ENCODE measurements around the gene FMN2.
A peak's percentile ranks its signal among the peaks of the same experiment; 100 is the strongest.
"Not testable (repeated sequence)": the region's sequence is repeated elsewhere in the genome, so short reads cannot be mapped to it uniquely, and the experiment has no call there.

Gene FMN2

GRCh38 chr1:240145120-240145519 lies 53.4 kb downstream of the FMN2 start:
- DNase-seq: no peak

GRCh38 chr1:240148333-240148732 lies 56.6 kb downstream of the FMN2 start:
- no peak for DNase-seq

- peak; percentile 9 for DNase-seq
These were observed 57.9 kb downstream of the FMN2 start for GRCh38 chr1:240149484-240150094.

- DNase-seq: no peak
These were observed 59.6 kb downstream of the FMN2 start for GRCh38 chr1:240151136-240151735.

- no peak for DNase-seq
These were observed 61.1 kb downstream of the FMN2 start for GRCh38 chr1:240152611-240153297.

GRCh38 chr1:240155605-240156004 lies 63.9 kb downstream of the FMN2 start:
- DNase-seq: no peak

- DNase-seq: no peak
These were observed 73.1 kb downstream of the FMN2 start for GRCh38 chr1:240164742-240165141.

- DNase-seq: no peak
These were observed 77.5 kb downstream of the FMN2 start for GRCh38 chr1:240169188-240169587.

- DNase-seq: no peak
These were observed 78.6 kb downstream of the FMN2 start for GRCh38 chr1:240170266-240170665.

GRCh38 chr1:240170806-240171205 lies 79.1 kb downstream of the FMN2 start:
- no peak for DNase-seq

- DNase-seq: no peak
These were observed 80.2 kb downstream of the FMN2 start for GRCh38 chr1:240171907-240172306.

GRCh38 chr1:240173836-240174235 lies 82.2 kb downstream of the FMN2 start:
- DNase-seq: no peak

GRCh38 chr1:240174734-240175133 lies 83.1 kb downstream of the FMN2 start:
- no peak for DNase-seq

- DNase-seq: no peak
These were observed 86.7 kb downstream of the FMN2 start for GRCh38 chr1:240178366-240178765.

- DNase-seq: not testable (repeated sequence)
These were observed 93.0 kb downstream of the FMN2 start for GRCh38 chr1:240184682-240185081.

- DNase-seq: no peak
These were observed 96.5 kb downstream of the FMN2 start for GRCh38 chr1:240188139-240188538.

GRCh38 chr1:240189386-240189989 lies 97.8 kb downstream of the FMN2 start:
- peak; percentile 25 for DNase-seq

GRCh38 chr1:240190881-240191401 lies 99.3 kb downstream of the FMN2 start:
- peak; percentile 38 for DNase-seq

- no peak for DNase-seq
These were observed 101.2 kb downstream of the FMN2 start for GRCh38 chr1:240192851-240193250.

GRCh38 chr1:240193679-240194078 lies 102.0 kb downstream of the FMN2 start:
- no peak for DNase-seq

- DNase-seq: no peak
These were observed 102.4 kb downstream of the FMN2 start for GRCh38 chr1:240194120-240194519.

GRCh38 chr1:240198376-240198775 lies 106.7 kb downstream of the FMN2 start:
- no peak for DNase-seq

- no peak for DNase-seq
These were observed 108.3 kb downstream of the FMN2 start for GRCh38 chr1:240199758-240200645.

Data from NCI-H1694 (cell line).